ENCODE results near the gene ATP9B. TPM values are rescaled to one million over a fixed set of nuclear protein-coding genes. Genes with fewer than 3 reads are reported as not detected.

ATP9B gene
- total RNA-seq, 1 experiment from 2014 or later = 20.9 TPM

- Histone ChIP-seq H3K4me1 (ENCODE audit: insufficient read depth, low read length) (no peaks in the 10 kb centered on the region), H3K9ac (ENCODE audit: extremely low read depth, insufficient read length, low read length) (no peak overlapping the region), H3K23ac (ENCODE audit: insufficient read length, low read depth, low read length) (no peak overlapping the region), H3K23me2 (ENCODE audit: insufficient read length, low read depth, low read length, poor library complexity, severe bottlenecking) (no peaks in the 10 kb centered on the region), H3K56ac (ENCODE audit: insufficient read length, low read depth, low read length) (no peak overlapping the region), H2BK12ac (ENCODE audit: insufficient read length, low read depth, low read length) (no peak overlapping the region), H3K27ac (ENCODE audit: insufficient read length, low read depth, low read length) (no peak overlapping the region), H2BK20ac (ENCODE audit: low read depth, low read length, poor library complexity, severe bottlenecking) (no peak overlapping the region), H2BK5ac (ENCODE audit: insufficient read length, low read length) (no peak overlapping the region), H3K79me1 (ENCODE audit: insufficient read depth, low read depth, low read length, poor library complexity, severe bottlenecking) (no peaks in the 10 kb centered on the region), H3T11ph (ENCODE audit: low read length) (no peak overlapping the region), H2AK5ac (ENCODE audit: insufficient read length, low read length) (no peak overlapping the region), H2BK120ac (ENCODE audit: low read depth, low read length, poor library complexity, severe bottlenecking) (no peak overlapping the region), H4K91ac (ENCODE audit: insufficient read length, low read depth, low read length) (no peak overlapping the region), H4K20me1 (ENCODE audit: control insufficient read depth, insufficient read depth, insufficient read length) (no peaks in the 10 kb centered on the region), H3K9me3 (ENCODE audit: control insufficient read depth, low read depth, low read length) (no peaks in the 10 kb centered on the region), H4K8ac (replicated peaks; ENCODE audit: insufficient read length, low read depth, low read length) (no peak overlapping the region), H3K4me2 (ENCODE audit: insufficient read depth, insufficient read length, low read length) (no peak overlapping the region), H3K4ac (ENCODE audit: low read depth, low read length) (no peak overlapping the region), H3K79me2 (ENCODE audit: insufficient read depth, low read length) (no peaks in the 10 kb centered on the region), H3K14ac (ENCODE audit: insufficient read depth, low read length) (no peak overlapping the region), H4K5ac (ENCODE audit: insufficient read length, low read depth, low read length) (no peak overlapping the region), H2AFZ (ENCODE audit: low read length) (no peak overlapping the region), H2BK15ac (ENCODE audit: low read depth, low read length) (no peak overlapping the region), H3K18ac (ENCODE audit: insufficient read length, low read depth, low read length) (no peak overlapping the region), H3K27me3 (ENCODE audit: insufficient read depth, low read length) (no peaks in the 10 kb centered on the region)
- Mint-ChIP-seq H3K27me3 (ENCODE audit: low read depth) (no peaks in the 10 kb centered on the region), H3K4me1 (peaks cover 9 to 11% of the 10 kb centered on the region in 2 experiments; a peak in 3 of 4 replicates), H3K27ac (peak overlapping the region in 1 of 3 experiments; percentile 40; a peak in 1 of 7 replicates), H3K9me3 (peaks cover 0 to 3% of the 10 kb centered on the region in 2 experiments; a peak in 3 of 5 replicates), H3K36me3 (ENCODE audit: insufficient read depth in 1 of 3, low read depth in 3 of 3) (peaks cover 5 to 8% (median 8%) of the 10 kb centered on the region in 3 experiments; a peak in 6 of 7 replicates), H3K4me3 (no peak overlapping the region)
- DNase-seq = no peak
- WGBS (ENCODE audit: extremely low coverage, insufficient read length, low lambda C conversion rate) = no CpG with 5 or more reads among the region's 8 CpGs
- TF ChIP-seq, protein P1, sequence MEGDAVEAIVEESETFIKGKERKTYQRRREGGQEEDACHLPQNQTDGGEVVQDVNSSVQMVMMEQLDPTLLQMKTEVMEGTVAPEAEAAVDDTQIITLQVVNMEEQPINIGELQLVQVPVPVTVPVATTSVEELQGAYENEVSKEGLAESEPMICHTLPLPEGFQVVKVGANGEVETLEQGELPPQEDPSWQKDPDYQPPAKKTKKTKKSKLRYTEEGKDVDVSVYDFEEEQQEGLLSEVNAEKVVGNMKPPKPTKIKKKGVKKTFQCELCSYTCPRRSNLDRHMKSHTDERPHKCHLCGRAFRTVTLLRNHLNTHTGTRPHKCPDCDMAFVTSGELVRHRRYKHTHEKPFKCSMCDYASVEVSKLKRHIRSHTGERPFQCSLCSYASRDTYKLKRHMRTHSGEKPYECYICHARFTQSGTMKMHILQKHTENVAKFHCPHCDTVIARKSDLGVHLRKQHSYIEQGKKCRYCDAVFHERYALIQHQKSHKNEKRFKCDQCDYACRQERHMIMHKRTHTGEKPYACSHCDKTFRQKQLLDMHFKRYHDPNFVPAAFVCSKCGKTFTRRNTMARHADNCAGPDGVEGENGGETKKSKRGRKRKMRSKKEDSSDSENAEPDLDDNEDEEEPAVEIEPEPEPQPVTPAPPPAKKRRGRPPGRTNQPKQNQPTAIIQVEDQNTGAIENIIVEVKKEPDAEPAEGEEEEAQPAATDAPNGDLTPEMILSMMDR (conservative IDR thresholded peaks at IDR 0.05) = no peak
Measured at GRCh38 chr18:79260023-79260422, 190.8 kb downstream of the ATP9B start.
